ENCODE measurements around the gene ZNF48.

DNA sequence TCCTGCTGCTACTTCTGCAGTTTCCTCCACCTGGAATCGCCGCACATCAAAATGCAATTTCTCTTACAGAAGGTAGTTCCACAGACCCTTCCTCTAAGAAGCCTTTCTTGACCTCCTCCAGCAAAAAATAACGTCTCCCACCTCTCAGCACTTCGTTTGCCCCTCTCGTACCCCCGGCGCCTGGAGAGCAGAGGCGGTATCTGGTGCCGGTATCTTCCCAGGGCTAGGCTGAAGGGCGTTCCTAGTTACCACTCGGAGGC lies 34.1 kb downstream of the ZNF48 start:
- TF ChIP-seq, protein P1, sequence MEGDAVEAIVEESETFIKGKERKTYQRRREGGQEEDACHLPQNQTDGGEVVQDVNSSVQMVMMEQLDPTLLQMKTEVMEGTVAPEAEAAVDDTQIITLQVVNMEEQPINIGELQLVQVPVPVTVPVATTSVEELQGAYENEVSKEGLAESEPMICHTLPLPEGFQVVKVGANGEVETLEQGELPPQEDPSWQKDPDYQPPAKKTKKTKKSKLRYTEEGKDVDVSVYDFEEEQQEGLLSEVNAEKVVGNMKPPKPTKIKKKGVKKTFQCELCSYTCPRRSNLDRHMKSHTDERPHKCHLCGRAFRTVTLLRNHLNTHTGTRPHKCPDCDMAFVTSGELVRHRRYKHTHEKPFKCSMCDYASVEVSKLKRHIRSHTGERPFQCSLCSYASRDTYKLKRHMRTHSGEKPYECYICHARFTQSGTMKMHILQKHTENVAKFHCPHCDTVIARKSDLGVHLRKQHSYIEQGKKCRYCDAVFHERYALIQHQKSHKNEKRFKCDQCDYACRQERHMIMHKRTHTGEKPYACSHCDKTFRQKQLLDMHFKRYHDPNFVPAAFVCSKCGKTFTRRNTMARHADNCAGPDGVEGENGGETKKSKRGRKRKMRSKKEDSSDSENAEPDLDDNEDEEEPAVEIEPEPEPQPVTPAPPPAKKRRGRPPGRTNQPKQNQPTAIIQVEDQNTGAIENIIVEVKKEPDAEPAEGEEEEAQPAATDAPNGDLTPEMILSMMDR (IDR thresholded peaks at IDR 0.05) = no peak
- TF ChIP-seq POLR2A (IDR thresholded peaks at IDR 0.05) = no peak
- TF ChIP-seq EP300 (IDR thresholded peaks at IDR 0.05) = no peak

Measured in ovary (tissue), 3 donors.